ENCODE results near the gene VLDLR.

VLDLR gene

GRCh38 chr9:2622461-2623287 is 1.1 kb downstream of the VLDLR start:
- peak; percentile 42 for DNase-seq

DNA sequence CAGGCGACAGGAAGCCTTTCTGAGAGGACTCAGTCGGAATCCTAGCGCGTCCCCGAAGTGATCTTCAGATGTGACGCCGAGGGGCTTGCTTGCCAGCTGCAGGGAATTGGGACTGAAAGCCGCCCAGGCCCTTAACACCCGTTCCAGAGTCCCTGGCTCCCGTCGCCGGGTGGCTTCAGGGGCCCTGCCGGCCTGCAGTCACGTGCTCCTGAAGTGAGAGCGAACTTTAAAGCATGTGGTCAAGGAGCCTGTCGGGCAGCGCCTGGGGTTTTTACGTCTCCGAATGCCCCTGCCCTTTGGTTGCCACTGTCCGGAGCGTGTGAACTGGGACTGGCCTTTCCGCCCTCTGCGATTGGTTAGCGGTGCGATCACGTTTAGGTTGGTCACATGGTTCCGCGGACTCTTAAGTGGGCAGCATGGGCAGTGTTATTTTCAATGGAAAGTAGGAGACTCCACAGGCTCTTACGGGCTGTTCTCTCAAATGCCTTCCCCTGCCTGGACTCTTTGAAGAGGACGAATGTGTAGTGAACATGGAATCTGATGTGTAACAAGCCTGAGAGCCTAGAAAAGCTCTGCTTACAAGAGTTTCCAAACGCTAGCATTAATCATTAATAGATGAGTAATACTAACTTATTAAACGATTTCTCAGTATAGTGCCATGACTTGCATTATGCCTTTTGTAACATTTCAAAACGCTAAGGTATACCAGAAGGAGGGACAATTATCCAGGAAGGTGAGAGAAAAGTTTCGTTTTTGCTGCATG is 1.9 kb downstream of the VLDLR start:
- DNase-seq = peak; percentile 30

DNA sequence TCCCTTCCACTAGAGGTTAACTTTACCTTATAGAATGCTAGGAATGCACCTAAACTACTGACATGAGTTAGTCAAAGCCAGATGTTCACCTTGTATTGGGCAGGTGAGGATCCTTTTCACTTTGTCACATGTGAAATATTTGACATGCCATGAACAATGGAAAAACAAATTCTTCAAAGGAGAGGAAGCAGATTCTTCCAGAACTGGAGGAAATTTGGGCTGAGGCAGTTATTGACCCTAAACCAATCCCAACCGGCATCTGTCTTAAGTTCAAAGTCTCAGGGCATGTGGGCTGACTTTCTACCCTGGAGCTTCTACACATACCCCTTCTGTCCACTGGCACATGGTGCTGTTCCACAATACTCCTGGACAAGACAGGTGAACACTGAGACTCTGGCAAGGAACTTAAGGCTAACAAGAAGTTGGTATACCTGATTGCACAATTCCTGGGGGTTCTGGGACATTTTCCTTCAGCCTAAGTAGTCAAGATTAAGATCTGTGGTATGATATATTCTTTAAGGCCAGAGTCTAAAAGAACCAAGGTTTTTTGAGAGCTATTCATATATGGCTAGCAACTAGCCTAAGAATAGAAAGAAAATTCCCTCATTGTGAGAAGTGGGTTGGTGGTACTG is 2.6 kb downstream of the VLDLR start:
- DNase-seq = no peak

DNA sequence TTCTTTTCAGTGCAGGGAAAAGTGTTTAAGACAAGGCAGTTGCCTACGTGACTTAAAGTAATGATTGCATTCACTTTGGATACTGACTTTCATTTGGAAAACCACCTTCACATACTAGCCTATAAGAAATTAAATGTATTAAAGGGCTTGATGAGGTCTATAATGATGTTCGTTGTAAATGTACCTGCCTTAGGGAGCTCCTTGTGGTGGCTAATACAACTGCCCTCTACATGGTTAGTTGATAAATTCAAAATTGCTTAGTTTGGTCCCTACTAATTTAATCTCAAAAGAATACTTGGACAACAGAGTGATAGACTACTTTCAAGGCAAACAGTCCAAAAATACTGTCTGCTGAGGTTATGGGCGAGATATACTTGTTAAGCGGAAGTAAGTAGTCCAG is 3.8 kb downstream of the VLDLR start:
- DNase-seq = no peak

- DNase-seq = no peak
Observed at GRCh38 chr9:2628919-2629318, 7.3 kb downstream of the VLDLR start.

- no peak for DNase-seq
Observed at GRCh38 chr9:2630158-2630557, 8.6 kb downstream of the VLDLR start.

GRCh38 chr9:2631263-2631662 is 9.7 kb downstream of the VLDLR start:
- DNase-seq = no peak

- no peak for DNase-seq
Observed at GRCh38 chr9:2634153-2634552, 12.6 kb downstream of the VLDLR start.

GRCh38 chr9:2634818-2635217 is 13.2 kb downstream of the VLDLR start:
- no peak for DNase-seq

DNA sequence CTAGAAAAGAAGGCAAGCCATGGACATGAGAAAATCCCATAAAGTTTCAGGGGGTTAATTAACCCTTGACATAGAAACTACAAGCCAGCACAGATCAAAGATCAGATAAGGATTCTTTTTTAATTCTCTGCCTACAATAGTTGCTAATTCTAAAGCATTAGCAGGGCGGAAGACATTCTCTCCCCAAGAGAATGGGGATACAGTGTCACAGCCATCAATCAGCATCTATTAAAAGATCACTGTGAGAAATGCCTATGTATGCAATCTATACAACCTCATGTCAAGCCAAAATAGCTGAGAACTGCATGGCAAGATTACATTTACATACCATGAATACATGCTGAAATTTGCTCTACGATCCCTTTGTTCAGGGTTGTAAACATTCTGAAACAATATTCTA is 14.3 kb downstream of the VLDLR start:
- no peak for DNase-seq

DNA sequence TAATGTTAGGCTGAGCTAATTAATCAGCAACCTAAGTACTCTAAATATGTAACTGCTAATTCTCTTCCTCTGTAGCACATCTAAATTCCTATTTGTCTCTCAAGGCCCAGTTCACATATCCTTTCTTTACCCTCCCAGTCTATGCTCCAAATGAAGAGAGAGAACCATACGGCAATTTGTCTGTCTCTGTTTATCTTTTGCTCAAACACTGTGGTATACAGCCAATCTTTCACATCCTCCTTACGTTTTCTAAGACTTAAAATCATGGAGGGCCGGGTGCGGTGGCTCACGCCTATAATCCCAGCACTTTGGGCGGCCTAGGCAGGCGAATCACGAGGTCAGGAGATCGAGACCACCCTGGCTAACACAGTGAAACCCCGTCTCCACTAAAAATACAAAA is 15.8 kb downstream of the VLDLR start:
- DNase-seq = no peak

- DNase-seq = no peak
Observed at GRCh38 chr9:2638871-2639673, 17.5 kb downstream of the VLDLR start.

- DNase-seq = no peak
Observed at GRCh38 chr9:2639786-2640185, 18.2 kb downstream of the VLDLR start.

GRCh38 chr9:2640570-2640969 is 19.0 kb downstream of the VLDLR start:
- DNase-seq = no peak

- no peak for DNase-seq
Observed at GRCh38 chr9:2641033-2641432, 19.4 kb downstream of the VLDLR start.

DNA sequence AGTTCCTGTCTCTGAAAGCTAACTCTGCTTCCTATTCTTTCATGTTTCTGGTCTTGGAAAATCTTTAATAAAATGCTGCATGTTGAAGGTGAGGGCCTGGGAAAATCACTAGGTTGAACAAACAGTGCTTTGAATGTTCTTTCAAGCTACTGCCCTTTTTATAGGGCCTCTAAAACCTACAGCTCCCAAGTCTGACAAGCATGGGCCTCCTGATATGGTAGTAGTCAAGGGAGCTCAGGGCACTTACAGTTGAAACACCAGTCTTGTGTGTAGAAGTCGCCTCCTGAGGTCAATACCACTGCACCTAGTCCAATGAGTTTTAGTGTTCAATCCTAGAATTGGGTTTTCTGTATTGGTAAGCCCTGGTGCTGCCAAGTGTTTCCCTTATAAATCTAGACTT is 20.5 kb downstream of the VLDLR start:
- no peak for DNase-seq

DNA sequence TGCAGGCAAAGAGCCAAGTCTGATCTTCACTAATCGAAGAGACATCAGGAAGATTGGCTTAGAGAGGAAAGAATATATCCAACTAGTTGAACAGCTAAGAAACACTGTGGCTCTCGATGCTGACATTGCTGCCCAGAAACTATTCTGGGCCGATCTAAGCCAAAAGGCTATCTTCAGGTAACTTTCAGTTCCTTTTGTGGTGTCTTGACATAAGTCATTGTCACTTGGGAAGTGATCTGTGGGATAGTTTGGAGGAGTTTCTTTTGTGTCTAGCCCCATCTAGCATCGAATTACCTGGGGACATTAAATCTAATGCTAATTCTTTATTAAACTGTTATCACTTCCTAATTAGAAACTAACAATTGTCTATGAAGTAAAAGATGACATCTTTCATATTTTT is 24.0 kb downstream of the VLDLR start:
- DNase-seq = no peak

GRCh38 chr9:2655411-2655901 is 33.9 kb downstream of the VLDLR start:
- peak; percentile 89 for DNase-seq

DNA sequence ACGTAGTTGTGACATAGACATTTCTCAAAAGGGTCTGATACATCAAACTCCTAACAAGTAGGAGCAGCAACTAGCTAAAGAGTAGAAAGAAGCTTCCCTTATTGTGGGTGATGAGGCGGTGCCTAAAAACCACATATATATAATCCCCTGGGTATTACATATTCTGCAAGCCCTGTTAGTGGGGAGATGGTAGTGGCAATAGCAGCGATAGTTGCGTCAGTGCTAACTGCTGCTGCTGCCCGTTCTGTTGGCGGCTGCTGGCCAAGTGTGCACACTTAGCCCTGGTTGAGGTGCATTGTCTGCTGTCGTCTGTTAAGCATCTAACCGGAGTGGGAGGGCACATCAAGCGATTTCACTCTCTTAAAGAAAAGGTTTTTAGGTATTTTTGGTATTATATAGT is 35.8 kb downstream of the VLDLR start:
- DNase-seq = no peak

DNA sequence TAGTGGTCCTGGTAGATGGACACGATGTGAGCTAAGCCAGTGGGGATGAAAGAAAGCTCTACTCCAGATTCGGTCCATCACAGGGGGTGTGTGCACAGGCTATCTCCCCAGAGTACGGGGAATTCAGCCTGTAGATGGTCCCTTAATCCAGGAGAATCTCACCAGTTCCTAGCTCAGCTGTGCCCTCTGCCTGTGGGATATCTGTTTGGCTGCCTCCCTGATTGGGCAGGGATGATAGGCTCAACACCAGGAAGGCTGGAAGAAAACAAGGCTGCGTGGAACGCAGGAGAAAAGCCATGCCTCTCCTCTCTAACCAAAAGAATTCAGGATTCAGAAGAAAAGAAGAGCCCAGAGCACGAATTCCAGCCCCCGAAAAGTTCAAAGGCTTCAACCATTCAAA is 40.9 kb downstream of the VLDLR start:
- no peak for DNase-seq

DNA sequence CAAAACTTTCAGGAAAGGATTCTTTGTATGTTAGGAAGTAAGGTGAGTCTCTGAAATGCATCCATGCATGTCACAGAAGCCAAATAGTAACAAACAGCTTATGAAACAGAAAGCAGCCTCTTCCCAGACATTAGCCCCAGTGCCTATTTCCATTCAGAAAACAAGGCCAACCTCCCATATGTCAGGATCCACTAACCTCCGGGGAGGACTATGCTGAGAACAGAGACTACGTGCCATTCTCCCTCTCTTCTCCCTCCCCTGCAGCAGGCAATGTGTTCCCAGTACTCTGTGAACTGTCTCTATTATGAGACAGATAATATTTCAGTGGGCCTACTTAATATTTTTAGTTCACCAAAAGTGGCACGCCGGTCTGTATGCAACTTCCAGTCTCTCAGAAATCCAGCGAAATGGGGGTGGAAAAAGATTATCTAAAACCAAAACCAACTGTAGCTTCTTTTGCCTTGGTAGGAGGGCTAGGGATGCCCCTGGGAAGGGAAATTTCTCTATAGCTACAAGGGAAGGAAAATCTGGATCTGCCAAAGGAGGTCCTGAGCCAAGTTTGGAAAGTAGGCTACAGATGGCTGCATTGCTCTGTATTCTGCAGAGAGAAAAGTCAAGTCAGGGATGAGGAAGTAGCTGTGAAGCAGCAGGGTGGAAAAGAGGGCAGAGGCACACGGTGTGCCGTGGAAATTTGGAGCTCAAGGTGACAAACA is 42.0 kb downstream of the VLDLR start:
- DNase-seq = no peak
